Measurements from ENCODE around the gene LAIR1.

DNA sequence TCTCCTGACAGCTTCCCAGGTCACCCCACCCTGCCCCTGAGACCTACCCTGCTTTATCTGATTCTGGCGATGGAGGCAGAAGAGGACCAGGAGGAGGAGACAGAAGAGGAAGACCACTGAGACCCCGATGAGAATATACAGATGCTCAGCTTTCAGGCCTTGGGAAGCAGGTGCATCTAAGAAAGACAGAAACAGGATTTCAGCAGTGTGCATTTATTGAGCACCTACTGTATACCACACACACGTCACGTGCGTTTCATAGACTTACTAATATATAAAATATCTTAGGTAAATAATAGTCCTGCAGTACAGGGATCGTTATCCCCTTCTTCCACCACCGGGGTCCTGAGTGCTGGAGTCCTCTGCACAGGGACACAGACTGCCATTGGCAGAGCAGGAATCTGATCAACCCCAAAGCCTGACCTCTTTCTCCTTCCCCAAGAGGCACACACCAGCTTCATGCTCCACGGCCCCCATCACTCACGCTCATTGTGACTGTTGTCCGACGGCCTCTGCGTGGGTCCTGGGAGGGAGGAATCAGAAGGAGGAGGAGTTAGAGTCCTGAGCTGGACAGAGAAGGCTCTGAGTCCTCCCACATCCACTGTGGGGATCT, 8.2 kb downstream of the LAIR1 start:
- TF ChIP-seq GATA3 (IDR thresholded peaks at IDR 0.05; ENCODE audit: low read depth, low read length), result no peak
- no peak for TF ChIP-seq GATA2 (IDR thresholded peaks at IDR 0.05; ENCODE audit: low read depth, low read length)

Measured in SH-SY5Y (cell line).